ENCODE results near the gene INSL3. TPM values are rescaled to one million over a fixed set of nuclear protein-coding genes. Genes with fewer than 3 reads are reported as not detected.

INSL3 gene
- total and polyA plus RNA-seq, 2 of the 13 experiments (the other 11 are each of a cell fraction or from before 2014, with no cell fraction given): 0.30 TPM; not detected in 1

DNA sequence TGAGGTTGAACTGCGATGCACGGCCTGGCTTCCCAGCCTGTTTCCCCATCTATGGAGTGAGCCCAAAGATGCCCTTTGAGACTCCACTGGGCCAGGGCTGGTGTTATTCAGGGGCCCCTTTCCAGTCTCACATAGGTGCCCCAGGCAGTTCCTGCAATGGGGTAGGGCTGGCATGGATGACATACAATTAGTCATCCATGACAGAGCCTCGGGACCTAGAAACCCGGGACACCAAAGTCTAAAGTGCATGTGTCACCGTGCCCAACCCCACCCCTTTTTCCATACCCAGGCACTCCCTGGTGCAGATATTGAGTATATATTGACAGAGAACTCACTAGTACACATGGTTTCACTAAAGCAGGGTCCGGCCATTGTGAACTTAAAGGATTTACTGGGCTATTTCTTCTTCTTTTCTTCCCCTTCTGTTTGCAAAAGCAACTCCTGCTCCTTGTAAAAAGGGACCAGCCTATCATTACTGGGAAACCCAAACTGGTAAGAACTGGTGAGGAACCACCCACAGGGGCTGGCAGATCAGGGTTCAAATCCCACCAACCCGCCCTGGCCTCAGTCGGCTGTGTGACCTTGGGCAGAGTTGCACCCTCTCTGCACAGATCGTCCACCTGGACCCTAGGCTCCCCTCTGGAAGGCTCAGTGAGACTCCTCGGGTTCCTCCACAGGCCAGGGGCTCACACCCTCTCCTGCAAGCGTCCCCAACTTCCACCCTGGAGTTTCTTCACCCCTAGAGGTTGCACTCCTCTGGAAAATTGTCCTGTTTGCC, 23.7 kb downstream of the INSL3 start (continued):
- TF ChIP-seq PTBP1 (IDR thresholded peaks at IDR 0.05; ENCODE audit: low read depth, low read length, poor library complexity, severe bottlenecking) (no peak), HOXA5 (CRISPR knock-in tag; IDR thresholded peaks at IDR 0.05) (peak; percentile 83; the same call in 1 of the 2 replicates), SP2 (CRISPR knock-in tag; IDR thresholded peaks at IDR 0.05) (no peak), JUN (CRISPR knock-in tag; IDR thresholded peaks at IDR 0.05) (peak; percentile 60; the same call in 1 of the 2 replicates), HDAC2 (CRISPR knock-in tag; IDR thresholded peaks at IDR 0.05) (no peak; the same call in 1 of the 2 replicates), ZNF672 (CRISPR knock-in tag; IDR thresholded peaks at IDR 0.05) (no peak), MTF1 (CRISPR knock-in tag; IDR thresholded peaks at IDR 0.05) (no peak), ZNF451 (CRISPR knock-in tag; IDR thresholded peaks at IDR 0.05) (no peak), ZNF850 (CRISPR knock-in tag; conservative IDR thresholded peaks at IDR 0.05) (no peak), MED13 (CRISPR knock-in tag; IDR thresholded peaks at IDR 0.05) (no peak), ZNF792 (CRISPR knock-in tag; IDR thresholded peaks at IDR 0.05) (no peak), NFYB (CRISPR knock-in tag; IDR thresholded peaks at IDR 0.05) (no peak), ZNF510 (CRISPR knock-in tag; IDR thresholded peaks at IDR 0.05; ENCODE audit: low read depth) (no peak), ZNF768 (CRISPR knock-in tag; IDR thresholded peaks at IDR 0.05) (peak; percentile 98), FOXJ3 (CRISPR knock-in tag; IDR thresholded peaks at IDR 0.05; ENCODE audit: borderline replicate concordance) (no peak), ZNF547 (CRISPR knock-in tag; IDR thresholded peaks at IDR 0.05) (no peak), MATR3 (CRISPR knock-in tag; IDR thresholded peaks at IDR 0.05) (no peak), JARID2 (CRISPR knock-in tag; IDR thresholded peaks at IDR 0.05; ENCODE audit: insufficient replicate concordance) (no peak), TSC22D2 (CRISPR knock-in tag; IDR thresholded peaks at IDR 0.05; ENCODE audit: borderline replicate concordance) (no peak)
- TF ChIP-seq, protein P1, sequence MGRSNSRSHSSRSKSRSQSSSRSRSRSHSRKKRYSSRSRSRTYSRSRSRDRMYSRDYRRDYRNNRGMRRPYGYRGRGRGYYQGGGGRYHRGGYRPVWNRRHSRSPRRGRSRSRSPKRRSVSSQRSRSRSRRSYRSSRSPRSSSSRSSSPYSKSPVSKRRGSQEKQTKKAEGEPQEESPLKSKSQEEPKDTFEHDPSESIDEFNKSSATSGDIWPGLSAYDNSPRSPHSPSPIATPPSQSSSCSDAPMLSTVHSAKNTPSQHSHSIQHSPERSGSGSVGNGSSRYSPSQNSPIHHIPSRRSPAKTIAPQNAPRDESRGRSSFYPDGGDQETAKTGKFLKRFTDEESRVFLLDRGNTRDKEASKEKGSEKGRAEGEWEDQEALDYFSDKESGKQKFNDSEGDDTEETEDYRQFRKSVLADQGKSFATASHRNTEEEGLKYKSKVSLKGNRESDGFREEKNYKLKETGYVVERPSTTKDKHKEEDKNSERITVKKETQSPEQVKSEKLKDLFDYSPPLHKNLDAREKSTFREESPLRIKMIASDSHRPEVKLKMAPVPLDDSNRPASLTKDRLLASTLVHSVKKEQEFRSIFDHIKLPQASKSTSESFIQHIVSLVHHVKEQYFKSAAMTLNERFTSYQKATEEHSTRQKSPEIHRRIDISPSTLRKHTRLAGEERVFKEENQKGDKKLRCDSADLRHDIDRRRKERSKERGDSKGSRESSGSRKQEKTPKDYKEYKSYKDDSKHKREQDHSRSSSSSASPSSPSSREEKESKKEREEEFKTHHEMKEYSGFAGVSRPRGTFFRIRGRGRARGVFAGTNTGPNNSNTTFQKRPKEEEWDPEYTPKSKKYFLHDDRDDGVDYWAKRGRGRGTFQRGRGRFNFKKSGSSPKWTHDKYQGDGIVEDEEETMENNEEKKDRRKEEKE (IDR thresholded peaks at IDR 0.05): no peak
- TF ChIP-seq, protein P2, sequence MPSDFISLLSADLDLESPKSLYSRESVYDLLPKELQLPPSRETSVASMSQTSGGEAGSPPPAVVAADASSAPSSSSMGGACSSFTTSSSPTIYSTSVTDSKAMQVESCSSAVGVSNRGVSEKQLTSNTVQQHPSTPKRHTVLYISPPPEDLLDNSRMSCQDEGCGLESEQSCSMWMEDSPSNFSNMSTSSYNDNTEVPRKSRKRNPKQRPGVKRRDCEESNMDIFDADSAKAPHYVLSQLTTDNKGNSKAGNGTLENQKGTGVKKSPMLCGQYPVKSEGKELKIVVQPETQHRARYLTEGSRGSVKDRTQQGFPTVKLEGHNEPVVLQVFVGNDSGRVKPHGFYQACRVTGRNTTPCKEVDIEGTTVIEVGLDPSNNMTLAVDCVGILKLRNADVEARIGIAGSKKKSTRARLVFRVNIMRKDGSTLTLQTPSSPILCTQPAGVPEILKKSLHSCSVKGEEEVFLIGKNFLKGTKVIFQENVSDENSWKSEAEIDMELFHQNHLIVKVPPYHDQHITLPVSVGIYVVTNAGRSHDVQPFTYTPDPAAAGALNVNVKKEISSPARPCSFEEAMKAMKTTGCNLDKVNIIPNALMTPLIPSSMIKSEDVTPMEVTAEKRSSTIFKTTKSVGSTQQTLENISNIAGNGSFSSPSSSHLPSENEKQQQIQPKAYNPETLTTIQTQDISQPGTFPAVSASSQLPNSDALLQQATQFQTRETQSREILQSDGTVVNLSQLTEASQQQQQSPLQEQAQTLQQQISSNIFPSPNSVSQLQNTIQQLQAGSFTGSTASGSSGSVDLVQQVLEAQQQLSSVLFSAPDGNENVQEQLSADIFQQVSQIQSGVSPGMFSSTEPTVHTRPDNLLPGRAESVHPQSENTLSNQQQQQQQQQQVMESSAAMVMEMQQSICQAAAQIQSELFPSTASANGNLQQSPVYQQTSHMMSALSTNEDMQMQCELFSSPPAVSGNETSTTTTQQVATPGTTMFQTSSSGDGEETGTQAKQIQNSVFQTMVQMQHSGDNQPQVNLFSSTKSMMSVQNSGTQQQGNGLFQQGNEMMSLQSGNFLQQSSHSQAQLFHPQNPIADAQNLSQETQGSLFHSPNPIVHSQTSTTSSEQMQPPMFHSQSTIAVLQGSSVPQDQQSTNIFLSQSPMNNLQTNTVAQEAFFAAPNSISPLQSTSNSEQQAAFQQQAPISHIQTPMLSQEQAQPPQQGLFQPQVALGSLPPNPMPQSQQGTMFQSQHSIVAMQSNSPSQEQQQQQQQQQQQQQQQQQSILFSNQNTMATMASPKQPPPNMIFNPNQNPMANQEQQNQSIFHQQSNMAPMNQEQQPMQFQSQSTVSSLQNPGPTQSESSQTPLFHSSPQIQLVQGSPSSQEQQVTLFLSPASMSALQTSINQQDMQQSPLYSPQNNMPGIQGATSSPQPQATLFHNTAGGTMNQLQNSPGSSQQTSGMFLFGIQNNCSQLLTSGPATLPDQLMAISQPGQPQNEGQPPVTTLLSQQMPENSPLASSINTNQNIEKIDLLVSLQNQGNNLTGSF (CRISPR knock-in tag; IDR thresholded peaks at IDR 0.05): no peak
- TF ChIP-seq, protein P3, sequence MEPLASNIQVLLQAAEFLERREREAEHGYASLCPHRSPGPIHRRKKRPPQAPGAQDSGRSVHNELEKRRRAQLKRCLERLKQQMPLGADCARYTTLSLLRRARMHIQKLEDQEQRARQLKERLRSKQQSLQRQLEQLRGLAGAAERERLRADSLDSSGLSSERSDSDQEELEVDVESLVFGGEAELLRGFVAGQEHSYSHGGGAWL (CRISPR knock-in tag; IDR thresholded peaks at IDR 0.05): no peak
